Colon (tissue), 2 donors: ENCODE results near the gene MROH7.

Experiments
- FAIRE-seq: peaks from 2 replicates; lab custom pipeline; 2012; peaks lifted over from hg19 to GRCh38; lab: Jason Lieb, UNC
- donor health status: control.
- donor health status: control.

The MROH7 gene

DNA sequence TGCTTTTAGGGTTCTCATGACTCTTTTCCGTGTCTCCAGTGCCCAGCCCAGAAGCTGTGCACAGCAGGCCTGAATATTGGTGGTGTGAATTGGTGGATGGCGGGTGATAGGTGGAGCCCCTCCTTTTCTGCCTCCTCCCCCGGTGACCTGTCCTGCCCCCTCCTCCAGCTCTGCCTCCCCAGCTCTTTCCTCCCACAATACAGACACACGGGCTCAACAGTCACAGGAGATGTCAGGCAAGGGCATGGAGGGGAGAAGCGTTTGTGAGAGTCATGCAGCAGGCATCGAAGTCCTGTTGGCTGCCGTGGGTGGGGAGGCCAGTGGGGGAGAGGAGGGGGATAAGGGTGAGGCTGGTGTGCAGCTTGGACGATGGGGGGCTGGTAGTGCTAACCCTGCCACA lies 56.8 kb downstream of the MROH7 start:
- no peak for FAIRE-seq

- FAIRE-seq = no peak
Measured at GRCh38 chr1:54699936-54700525, 58.4 kb downstream of the MROH7 start.

DNA sequence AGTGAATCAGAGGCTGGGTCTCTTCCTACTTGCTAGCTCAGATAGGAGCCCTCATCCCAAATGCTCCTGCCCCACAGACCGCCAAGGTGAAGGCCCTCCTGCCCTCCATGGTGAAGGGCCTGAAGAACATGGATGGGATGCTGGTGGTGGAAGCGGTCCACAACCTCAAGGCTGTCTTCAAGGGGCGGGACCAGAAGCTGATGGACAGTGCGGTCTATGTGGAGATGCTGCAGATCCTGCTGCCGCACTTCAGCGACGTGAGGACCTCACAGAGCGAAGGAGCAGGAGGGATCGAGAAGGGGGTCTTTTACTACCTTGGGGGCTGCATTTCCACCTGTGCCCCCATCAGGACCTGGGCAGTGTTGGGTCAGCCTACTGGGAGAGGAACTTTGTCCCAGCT lies 59.5 kb downstream of the MROH7 start:
- FAIRE-seq = no peak

GRCh38 chr1:54701996-54702395 lies 60.4 kb downstream of the MROH7 start:
- FAIRE-seq = no peak

DNA sequence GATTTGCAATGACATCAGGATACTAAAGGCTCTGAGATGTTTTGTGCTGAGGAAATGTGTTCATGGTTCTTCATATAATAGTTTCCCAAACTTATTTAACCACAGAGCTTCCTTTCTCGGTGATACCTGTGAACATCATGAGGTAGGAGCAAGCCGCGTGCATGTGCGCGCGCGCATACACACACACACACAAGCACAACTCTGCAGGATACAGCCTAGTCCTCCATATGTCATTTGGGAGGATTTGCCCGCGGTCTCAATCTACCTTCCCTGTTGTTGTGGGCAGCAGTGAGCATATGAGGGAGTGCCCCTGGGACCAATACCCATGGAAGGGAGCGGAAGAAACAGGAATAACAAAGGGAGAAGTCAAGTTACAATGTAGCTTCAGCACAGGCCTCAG lies 61.9 kb downstream of the MROH7 start:
- FAIRE-seq = no peak

GRCh38 chr1:54705153-54705552 lies 63.6 kb downstream of the MROH7 start:
- FAIRE-seq = no peak

DNA sequence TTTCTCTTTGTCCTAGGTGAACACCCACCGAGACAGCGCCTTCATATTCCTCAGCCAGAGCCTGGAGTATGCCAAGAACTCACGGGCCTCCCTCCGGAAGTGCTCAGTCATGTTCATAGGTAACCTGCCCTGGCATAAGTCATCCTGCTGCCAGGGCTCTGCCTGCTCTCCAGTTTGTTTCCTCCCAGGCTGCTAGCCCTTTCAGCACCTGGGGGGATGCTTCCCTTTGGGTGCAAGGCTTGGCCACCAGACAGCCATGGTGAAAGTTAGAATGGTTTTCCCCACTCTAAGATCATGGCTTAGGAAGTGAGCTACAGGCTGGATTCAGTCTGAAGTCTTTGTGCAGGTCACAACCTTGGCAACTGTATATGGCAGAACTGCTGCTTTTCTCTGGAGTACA lies 64.8 kb downstream of the MROH7 start:
- FAIRE-seq = no peak

GRCh38 chr1:54708385-54708784 lies 66.8 kb downstream of the MROH7 start:
- no peak for FAIRE-seq

GRCh38 chr1:54709547-54710292 lies 68.1 kb downstream of the MROH7 start:
- FAIRE-seq = no peak

- FAIRE-seq = no peak
Measured at GRCh38 chr1:54710434-54710833, 68.8 kb downstream of the MROH7 start.

- no peak for FAIRE-seq
Measured at GRCh38 chr1:54710841-54711240, 69.3 kb downstream of the MROH7 start.

DNA sequence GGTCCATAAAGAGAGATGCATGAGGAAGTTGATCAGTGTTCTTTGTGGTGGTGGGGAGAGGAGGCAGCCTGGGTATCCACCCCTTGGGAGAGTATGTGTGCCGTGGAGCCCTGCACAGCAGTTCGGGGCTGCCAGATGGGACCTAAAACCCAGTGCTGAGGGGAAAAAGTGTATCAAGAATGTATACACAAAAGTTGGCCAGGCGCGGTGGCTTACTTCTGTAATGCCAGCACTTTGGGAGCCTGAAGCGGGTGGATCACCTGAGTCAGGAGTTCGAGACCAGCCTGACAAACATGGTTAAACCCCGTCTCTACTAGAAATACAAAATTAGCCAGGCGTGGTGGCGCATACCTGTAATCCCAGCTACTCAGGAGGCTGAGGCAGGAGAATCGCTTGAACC lies 70.0 kb downstream of the MROH7 start:
- no peak for FAIRE-seq

GRCh38 chr1:54714881-54715492 lies 73.4 kb downstream of the MROH7 start:
- FAIRE-seq = no peak

- no peak for FAIRE-seq
Measured at GRCh38 chr1:54715493-54716298, 74.1 kb downstream of the MROH7 start, which contains the start of gene TTC4. TSS of gene TTC4 (plus strand) at chr1:54715861. CDS start at chr1:54715909, 48 bp downstream.

- no peak for FAIRE-seq
Measured at GRCh38 chr1:54716299-54717047, 74.9 kb downstream of the MROH7 start.

DNA sequence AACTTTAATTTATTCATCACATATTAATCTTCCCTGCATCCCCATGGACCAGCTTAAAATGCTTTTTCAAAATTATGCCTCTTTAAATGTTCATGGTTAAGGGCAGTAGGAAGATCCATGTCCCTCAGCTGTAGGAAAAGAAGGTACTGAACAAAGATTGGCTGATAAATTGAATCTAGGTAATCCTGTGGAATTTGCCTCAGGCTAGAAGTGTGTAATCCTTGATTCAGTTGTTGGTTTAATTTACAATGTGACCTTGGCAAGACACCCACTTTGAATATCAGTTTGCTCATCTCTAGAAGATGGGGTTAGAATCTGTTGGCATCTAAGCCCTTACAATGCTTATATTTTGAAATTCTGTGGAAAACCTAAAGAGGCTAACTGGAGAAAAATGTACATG lies 80.1 kb downstream of the MROH7 start:
- FAIRE-seq = no peak

- no peak for FAIRE-seq
Measured at GRCh38 chr1:54723985-54724384, 82.4 kb downstream of the MROH7 start.

DNA sequence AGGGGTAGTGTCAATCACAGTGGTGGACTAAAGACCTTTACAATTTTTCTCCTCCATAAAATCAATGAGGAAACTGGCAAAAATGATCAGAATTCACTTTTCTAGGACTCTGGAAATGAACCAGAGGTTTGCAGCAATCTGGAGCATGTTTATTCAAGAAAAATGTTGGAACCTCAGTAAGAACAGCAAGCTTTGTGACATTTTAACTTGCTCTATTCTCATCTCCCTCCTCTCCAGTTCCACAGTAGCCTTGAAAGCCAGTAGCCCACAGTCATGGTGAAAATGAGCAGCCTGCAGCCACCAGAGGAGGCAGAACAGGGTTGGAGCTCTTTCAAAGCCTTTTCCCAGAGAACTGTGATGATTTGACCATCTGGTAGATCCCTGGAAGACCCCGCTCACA lies 83.2 kb downstream of the MROH7 start:
- FAIRE-seq = no peak

DNA sequence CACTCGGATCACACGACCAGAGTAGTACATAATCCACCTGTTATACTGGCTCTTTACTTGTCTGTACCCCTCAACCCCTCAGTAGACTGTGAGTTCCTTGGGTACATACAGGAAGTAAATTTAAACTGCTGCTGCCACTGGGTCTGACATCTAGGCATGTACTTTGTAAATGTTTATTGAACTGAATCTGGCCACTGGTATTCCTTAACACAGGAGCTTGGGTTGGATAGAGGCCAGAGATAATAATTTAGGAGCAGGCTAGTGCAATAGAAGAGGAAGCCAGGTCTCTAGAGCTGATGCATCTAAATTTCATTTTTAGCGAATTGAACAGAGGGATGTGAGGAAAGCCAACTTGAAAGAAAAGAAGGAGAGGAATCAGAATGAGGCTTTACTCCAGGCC lies 86.4 kb downstream of the MROH7 start:
- FAIRE-seq = no peak

GRCh38 chr1:54736685-54737084 lies 95.1 kb downstream of the MROH7 start:
- no peak for FAIRE-seq

- FAIRE-seq = no peak
Measured at GRCh38 chr1:54738244-54738643, 96.7 kb downstream of the MROH7 start.

DNA sequence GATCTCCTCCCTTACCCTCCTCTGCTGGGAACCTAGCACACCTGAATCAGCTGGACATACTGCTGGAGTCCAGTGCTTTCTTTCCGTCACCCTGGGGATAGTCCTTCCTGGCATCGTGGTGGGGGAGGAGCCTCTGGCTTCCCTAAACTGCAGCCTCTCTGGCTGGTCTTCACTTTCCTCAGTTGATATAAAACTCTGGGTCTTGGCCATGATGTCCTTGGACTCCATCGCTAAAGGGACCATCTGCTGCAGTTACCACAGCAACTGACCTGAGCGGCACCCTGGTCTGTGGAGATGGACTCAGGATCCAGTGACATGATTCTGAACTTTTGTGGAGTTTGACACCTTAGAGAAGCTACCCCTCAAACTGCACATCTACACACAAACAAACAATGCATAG lies 99.9 kb downstream of the MROH7 start:
- FAIRE-seq = no peak
